ENCODE data around the gene TMEM248. TPM values are rescaled to one million over a fixed set of nuclear protein-coding genes. Genes with fewer than 3 reads are reported as not detected.
"Not testable (repeated sequence)": the region's sequence is repeated elsewhere in the genome, so short reads cannot be mapped to it uniquely, and the experiment has no call there.

The TMEM248 gene
- total RNA-seq, 6 donors from 2014 or later, result 55.5 to 153 (median 111) TPM

- H3K4me1 ChIP-seq, result no peaks in the 10 kb centered on the region
- TF ChIP-seq POLR2AphosphoS5 (IDR thresholded peaks at IDR 0.05) (no peak), EP300 (IDR thresholded peaks at IDR 0.05) (no peak), POLR2A (IDR thresholded peaks at IDR 0.05) (no peak), CTCF (IDR thresholded peaks at IDR 0.05) (no peak)
- H3K4me3 ChIP-seq, result no peak overlapping the region
- H3K9me3 ChIP-seq, result no peaks in the 10 kb centered on the region
- WGBS, 2 donors, result 38% methylated on average over 4 of the region's 4 CpGs
- DNase-seq (no peak), ATAC-seq (ENCODE audit: low FRiP score in 2 of 2) (no peak)
- peaks cover 0 to 7% (median 3%) of the 10 kb centered on the region in 4 donors for H3K36me3 ChIP-seq
- H3K27me3 ChIP-seq, result no peaks in the 10 kb centered on the region
- H3K27ac ChIP-seq, result no peak overlapping the region
These were observed 43.4 kb downstream of the TMEM248 start for GRCh38 chr7:66964411-66964810.

- Histone ChIP-seq H3K36me3 (no peaks in the 10 kb centered on the region), H3K27ac (no peak overlapping the region), H3K4me3 (no peak overlapping the region), H3K4me1 (no peaks in the 10 kb centered on the region), H3K27me3 (no peaks in the 10 kb centered on the region), H3K9me3 (no peaks in the 10 kb centered on the region)
- 81 to 83% methylated on average over 5 to 6 of the region's 6 CpGs for WGBS, 2 donors
- DNase-seq (no peak), ATAC-seq (ENCODE audit: low FRiP score in 2 of 2) (peak in 1 of 2 donors; percentile 35)
- TF ChIP-seq POLR2AphosphoS5 (IDR thresholded peaks at IDR 0.05) (no peak), EP300 (IDR thresholded peaks at IDR 0.05) (no peak), POLR2A (IDR thresholded peaks at IDR 0.05) (no peak), CTCF (IDR thresholded peaks at IDR 0.05) (no peak)
These were observed 46.0 kb downstream of the TMEM248 start for GRCh38 chr7:66967029-66967428.

DNA sequence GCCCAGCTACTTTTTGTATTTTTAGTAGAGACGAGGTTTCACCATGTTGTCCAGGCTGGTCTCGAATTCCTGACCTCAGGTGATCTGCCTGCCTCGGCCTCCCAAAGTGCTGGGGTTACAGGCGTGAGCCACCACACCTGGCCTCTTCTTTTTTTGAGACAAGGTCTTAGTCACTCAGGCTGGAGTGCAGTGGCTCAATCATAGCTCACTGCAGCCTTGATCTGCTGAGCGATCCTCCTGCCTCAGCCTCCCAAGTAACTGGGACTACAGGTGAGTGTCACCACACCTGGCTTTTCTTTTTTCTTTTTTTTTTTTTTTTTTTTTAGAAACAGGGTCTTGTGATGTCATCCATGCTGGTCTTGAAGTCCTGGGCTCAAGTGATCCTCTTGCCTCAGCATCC is 48.0 kb downstream of the TMEM248 start:
- H3K4me1 ChIP-seq; H3K27ac ChIP-seq; DNase-seq; H3K27me3 ChIP-seq; H3K36me3 ChIP-seq; H3K9me3 ChIP-seq; ATAC-seq (ENCODE audit: low FRiP score in 2 of 2); H3K4me3 ChIP-seq: not testable (repeated sequence)
- WGBS, 2 donors, result 93% methylated on average over 5 of the region's 5 CpGs

DNA sequence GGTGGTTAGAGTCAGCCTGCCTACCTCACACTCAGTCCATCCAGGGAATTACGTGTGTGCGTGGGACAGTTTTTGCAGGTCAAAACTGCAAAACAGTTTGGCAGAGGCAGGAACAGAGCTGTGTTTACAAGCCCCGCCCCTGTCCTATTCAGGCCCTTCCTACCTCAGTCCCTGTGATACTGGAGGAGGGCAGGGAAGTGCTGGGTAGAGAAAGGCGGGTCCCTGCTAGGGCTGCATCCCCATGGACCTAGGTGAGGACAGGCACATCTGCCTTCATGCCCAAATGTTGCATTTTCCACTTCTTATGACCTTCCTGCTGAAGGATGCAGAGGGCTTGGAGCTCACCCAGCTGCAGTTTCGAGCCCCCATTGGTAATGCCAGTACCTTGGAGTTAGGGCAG is 49.3 kb downstream of the TMEM248 start:
- 71 to 87% methylated on average over 4 to 5 of the region's 5 CpGs for WGBS, 2 donors
- DNase-seq (no peak), ATAC-seq (ENCODE audit: low FRiP score in 2 of 2) (no peak)

DNA sequence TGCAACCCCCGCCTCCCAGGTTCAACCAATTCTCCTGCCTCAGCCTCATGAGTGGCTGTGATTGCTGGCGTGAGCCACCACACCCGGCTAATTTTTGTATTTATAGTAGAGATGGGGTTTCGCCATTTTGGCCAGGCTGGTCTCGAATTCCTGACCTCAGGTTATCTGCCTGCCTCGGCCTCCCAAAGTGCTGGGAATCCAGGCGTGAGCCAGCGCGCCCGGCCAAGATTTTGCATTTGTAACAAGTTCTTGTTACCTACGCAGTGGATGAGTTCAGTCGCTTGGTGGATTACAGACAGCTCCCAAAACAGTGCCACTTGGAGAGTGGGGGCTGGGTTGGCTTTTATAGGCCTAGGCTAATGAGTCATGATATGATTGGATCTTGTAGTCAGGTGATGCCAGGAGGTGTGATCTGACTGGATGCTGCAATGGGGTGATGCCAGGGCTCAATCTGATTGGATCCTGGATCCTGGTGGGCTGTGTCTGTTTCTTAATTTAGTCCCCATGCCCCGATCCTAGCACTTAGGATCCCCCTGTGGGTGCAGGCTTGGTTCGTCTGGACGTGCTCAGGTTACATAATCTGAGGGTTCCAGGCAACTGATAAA is 54.1 kb downstream of the TMEM248 start:
- no peak for ATAC-seq (ENCODE audit: low FRiP score in 2 of 2)
- no peaks in the 10 kb centered on the region for H3K27me3 ChIP-seq
- TF ChIP-seq CTCF (IDR thresholded peaks at IDR 0.05) (no peak), EP300 (IDR thresholded peaks at IDR 0.05) (no peak), POLR2A (IDR thresholded peaks at IDR 0.05) (no peak), POLR2AphosphoS5 (IDR thresholded peaks at IDR 0.05) (no peak)
- no peak overlapping the region for H3K27ac ChIP-seq
- no peak overlapping the region for H3K4me3 ChIP-seq
- DNase-seq, result peak; percentile 2 to 56
- H3K4me1 ChIP-seq, result no peaks in the 10 kb centered on the region
- H3K36me3 ChIP-seq, result no peaks in the 10 kb centered on the region
- peaks cover 0 to 7% (median 4%) of the 10 kb centered on the region in 4 donors for H3K9me3 ChIP-seq
- WGBS, 2 donors, result 82 to 94% methylated on average over 15 of the region's 15 CpGs

More for the DNA sequence above, 49.3 kb downstream of the TMEM248 start:
- Histone ChIP-seq H3K27me3 (no peaks in the 10 kb centered on the region), H3K36me3 (no peaks in the 10 kb centered on the region), H3K4me3 (no peak overlapping the region), H3K27ac (no peak overlapping the region), H3K4me1 (no peaks in the 10 kb centered on the region), H3K9me3 (no peaks in the 10 kb centered on the region)
- TF ChIP-seq POLR2A (IDR thresholded peaks at IDR 0.05) (no peak), POLR2AphosphoS5 (IDR thresholded peaks at IDR 0.05) (no peak), EP300 (IDR thresholded peaks at IDR 0.05) (no peak), CTCF (IDR thresholded peaks at IDR 0.05) (no peak)

GRCh38 chr7:66978312-66978711 is 57.3 kb downstream of the TMEM248 start:
- not testable (repeated sequence) for ATAC-seq (ENCODE audit: low FRiP score in 2 of 2); H3K27ac ChIP-seq; H3K4me3 ChIP-seq; DNase-seq; H3K27me3 ChIP-seq; H3K36me3 ChIP-seq; H3K4me1 ChIP-seq
- peaks cover 0 to 14% (median 11%) of the 10 kb centered on the region in 4 donors for H3K9me3 ChIP-seq
- WGBS, 2 donors, result 79 to 91% methylated on average over 4 to 5 of the region's 5 CpGs

- not testable (repeated sequence) for H3K4me1 ChIP-seq; ATAC-seq (ENCODE audit: low FRiP score in 2 of 2); H3K27ac ChIP-seq; H3K27me3 ChIP-seq; H3K4me3 ChIP-seq; DNase-seq; H3K36me3 ChIP-seq
- WGBS, 2 donors, result 89 to 96% methylated on average over 2 of the region's 2 CpGs
- peaks cover 0 to 14% (median 11%) of the 10 kb centered on the region in 4 donors for H3K9me3 ChIP-seq
These were observed 58.0 kb downstream of the TMEM248 start for GRCh38 chr7:66979013-66979412.

DNA sequence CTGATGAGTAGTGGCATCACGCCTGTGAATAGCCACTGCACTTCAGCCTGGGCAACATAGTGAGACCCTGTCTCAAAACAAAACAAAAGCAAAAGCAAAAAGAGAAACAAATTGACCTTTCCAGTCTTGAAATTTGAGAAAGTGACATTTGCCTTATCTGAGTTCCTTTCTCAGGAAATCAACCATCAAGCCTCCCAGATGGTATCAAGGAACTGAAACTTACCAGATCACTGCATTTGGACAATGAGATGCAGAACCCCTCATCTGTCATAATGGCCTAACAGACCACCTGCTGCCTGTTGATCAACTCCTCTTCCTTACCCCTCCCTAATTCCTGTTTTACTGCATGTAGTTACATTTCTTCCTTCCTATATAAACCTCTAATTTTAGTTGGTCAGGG is 59.3 kb downstream of the TMEM248 start:
- not testable (repeated sequence) for H3K36me3 ChIP-seq; H3K27ac ChIP-seq; H3K27me3 ChIP-seq; H3K4me1 ChIP-seq; ATAC-seq (ENCODE audit: low FRiP score in 2 of 2); H3K4me3 ChIP-seq; DNase-seq
- 95 to 100% methylated on average over 1 of the region's 1 CpG for WGBS, 2 donors
- peaks cover 0 to 14% (median 11%) of the 10 kb centered on the region in 4 donors for H3K9me3 ChIP-seq
